H1 (cell line): ENCODE measurements around the gene NFATC4. TPM values are rescaled to one million over a fixed set of nuclear protein-coding genes. Genes with fewer than 3 reads are reported as not detected.

Experiments
- CTCF ChIA-PET: fragments of 300-600 bp; sonication (Branson Sonifier 250); formaldehyde crosslinking; loops from one replicate; lab custom pipeline; 2021; ENCODE audit not compliant: partially characterized antibody; lab: Charles Lee
- POLR2A ChIA-PET: fragments of 300-600 bp; sonication (Branson Sonifier 250); formaldehyde crosslinking; loops from one replicate; lab custom pipeline; 2021; ENCODE audit warnings: inconsistent platforms; ENCODE audit not compliant: partially characterized antibody; lab: Charles Lee
- DNase-seq, 2 experiments: peaks; one replicate each; pipeline versions ENCODE4 v3.0.0 to v3.0.0-alpha.2; 2010 to 2022; ENCODE audit warnings: low spot score in 2 of 2, low read depth in 1 of 2, mixed read lengths in 1 of 2
- FAIRE-seq: peaks from 2 replicates; lab custom pipeline; 2011; peaks lifted over from hg19 to GRCh38; lab: Jason Lieb, UNC
- H2AFZ ChIP-seq: 2 replicates; pipeline ENCODE4 v1.8.1; 2012; ENCODE audit warnings: low read length, inconsistent platforms
- H2AK5ac ChIP-seq: 2 replicates; pipeline ENCODE4 v1.6.1; 2013; ENCODE audit warnings: low read depth, low read length
- H2BK120ac ChIP-seq: replicated peaks from 2 replicates; pipeline ENCODE3; 2013; ENCODE audit warnings: low read depth, low read length, inconsistent platforms
- H2BK12ac ChIP-seq: 2 replicates; pipeline ENCODE4 v1.6.1; 2013; ENCODE audit warnings: low read depth, low read length
- H2BK15ac ChIP-seq: 2 replicates; pipeline ENCODE4 v1.6.1; 2013; ENCODE audit warnings: low read length
- H2BK20ac ChIP-seq: 2 replicates; pipeline ENCODE4 v1.6.1; 2013; ENCODE audit warnings: low read length
- H2BK5ac ChIP-seq: 2 replicates; pipeline ENCODE4 v1.6.1; 2013; ENCODE audit warnings: low read depth, low read length
- H3K14ac ChIP-seq: 2 replicates; pipeline ENCODE4 v1.6.1; 2013; ENCODE audit warnings: inconsistent platforms; ENCODE audit not compliant: insufficient read length
- H3K18ac ChIP-seq: 2 replicates; pipeline ENCODE4 v1.6.1; 2013; ENCODE audit warnings: low read length; ENCODE audit errors: extremely low read depth
- H3K23ac ChIP-seq: 2 replicates; pipeline ENCODE4 v1.6.1; 2013; ENCODE audit warnings: inconsistent platforms; ENCODE audit not compliant: insufficient read length
- H3K23me2 ChIP-seq: 2 replicates; pipeline ENCODE4 v1.6.1; 2013; ENCODE audit warnings: low read depth, low read length
- H3K27ac ChIP-seq: 2 replicates; pipeline ENCODE4 v1.6.1; 2011; ENCODE audit warnings: low read depth, low read length, inconsistent platforms
- H3K27me3 ChIP-seq, 4 experiments: replicated peaks in 1 of 4; 1 replicate in 1 of 4; 2 replicates in 3 of 4; pipeline versions ENCODE4 v1.6.1 to v1.8.1; 2011 to 2013; ENCODE audit warnings: low read length in 3 of 4, mild to moderate bottlenecking in 3 of 4, inconsistent platforms in 2 of 4, mixed read lengths in 2 of 4, moderate library complexity in 1 of 4; ENCODE audit not compliant: control insufficient read depth in 3 of 4, insufficient read depth in 3 of 4; ENCODE audit errors: extremely low read depth in 1 of 4
- H3K36me3 ChIP-seq, 4 experiments: 2 replicates each; pipeline versions ENCODE4 v1.6.1 to v1.8.1; 2011 to 2013; ENCODE audit warnings: mild to moderate bottlenecking in 4 of 4, low read length in 3 of 4, moderate library complexity in 2 of 4, control low read depth in 1 of 4, inconsistent platforms in 1 of 4; ENCODE audit not compliant: insufficient read depth in 4 of 4, control insufficient read depth in 2 of 4
- H3K4ac ChIP-seq: replicated peaks from 2 replicates; pipeline ENCODE3; 2013; ENCODE audit warnings: low read length, low read depth, mixed read lengths, inconsistent platforms; ENCODE audit not compliant: insufficient read length
- H3K4me1 ChIP-seq, 4 experiments: replicated peaks in 1 of 4; 1 replicate in 1 of 4; 2 replicates in 3 of 4; pipeline versions ENCODE4 v1.6.1 to v1.8.1; 2011 to 2013; ENCODE audit warnings: low read length in 3 of 4, inconsistent platforms in 2 of 4, mixed read lengths in 1 of 4; ENCODE audit not compliant: insufficient read depth in 4 of 4, control insufficient read depth in 3 of 4
- H3K4me2 ChIP-seq, 2 experiments: 2 replicates each; pipeline versions ENCODE4 v1.6.1 to v1.8.1; 2011 to 2013; ENCODE audit warnings: low read depth in 2 of 2, low read length in 2 of 2, control low read depth in 1 of 2, inconsistent platforms in 1 of 2, mild to moderate bottlenecking in 1 of 2; ENCODE audit not compliant: insufficient read depth in 1 of 2
- H3K4me3 ChIP-seq, 4 experiments: fragments of 200-600, 300-600 bp in 1 of 4; sonication (generic), shearing (Covaris generic), sonication (Bioruptor Twin) in 1 of 4; 2 replicates each; pipeline versions ENCODE4 v1.5.1 to v1.8.1; 2011 to 2016; ENCODE audit warnings: low read length in 4 of 4, low read depth in 3 of 4, control low read depth in 2 of 4, inconsistent platforms in 2 of 4, mild to moderate bottlenecking in 2 of 4, mixed read lengths in 1 of 4, moderate library complexity in 1 of 4; ENCODE audit not compliant: insufficient read depth in 2 of 4; ENCODE audit errors: extremely low read depth in 1 of 4
- H3K56ac ChIP-seq: replicated peaks from 2 replicates; pipeline ENCODE3; 2013; ENCODE audit warnings: low read depth, mild to moderate bottlenecking, mixed read lengths, low read length, inconsistent platforms; ENCODE audit not compliant: insufficient read length
- H3K79me1 ChIP-seq: 2 replicates; pipeline ENCODE4 v1.6.1; 2013; ENCODE audit warnings: low read depth, low read length, control low read depth
- H3K79me2 ChIP-seq, 2 experiments: 2 replicates each; pipeline versions ENCODE4 v1.6.1 to v1.8.1; 2012 to 2013; ENCODE audit warnings: low read length in 2 of 2, mild to moderate bottlenecking in 2 of 2, inconsistent platforms in 1 of 2; ENCODE audit not compliant: insufficient read depth in 2 of 2, control insufficient read depth in 1 of 2
- H3K9ac ChIP-seq, 4 experiments: replicated peaks in 1 of 4; 1 replicate in 1 of 4; 2 replicates in 3 of 4; pipeline versions ENCODE4 v1.6.1 to v1.8.1; 2011 to 2013; ENCODE audit warnings: low read depth in 3 of 4, low read length in 3 of 4, control low read depth in 2 of 4, mild to moderate bottlenecking in 2 of 4, moderate library complexity in 2 of 4, inconsistent platforms in 1 of 4; ENCODE audit errors: extremely low read depth in 1 of 4
- H3K9me3 ChIP-seq, 2 experiments: 2 replicates each; pipeline versions ENCODE4 v1.6.1 to v1.8.1; 2012 to 2013; ENCODE audit warnings: mild to moderate bottlenecking in 2 of 2, moderate library complexity in 2 of 2, control low read depth in 1 of 2, inconsistent platforms in 1 of 2, low read depth in 1 of 2, low read length in 1 of 2, mixed read lengths in 1 of 2; ENCODE audit not compliant: insufficient read depth in 2 of 2
- H4K20me1 ChIP-seq, 2 experiments: replicated peaks in 1 of 2; 2 replicates each; pipeline versions ENCODE3 to v1.8.1; 2011 to 2013; ENCODE audit warnings: inconsistent platforms in 2 of 2, low read length in 2 of 2, mild to moderate bottlenecking in 1 of 2; ENCODE audit not compliant: insufficient read depth in 2 of 2, control insufficient read depth in 1 of 2
- H4K5ac ChIP-seq: 2 replicates; pipeline ENCODE4 v1.6.1; 2013; ENCODE audit warnings: low read length, low read depth, mixed read lengths, inconsistent platforms; ENCODE audit not compliant: insufficient read length
- H4K8ac ChIP-seq: 2 replicates; pipeline ENCODE4 v1.8.0; 2013; ENCODE audit warnings: mild to moderate bottlenecking, moderate library complexity, low read length, inconsistent platforms; ENCODE audit not compliant: insufficient read depth; ENCODE audit errors: extremely low read depth
- H4K91ac ChIP-seq: replicated peaks from 2 replicates; pipeline ENCODE3; 2013; ENCODE audit warnings: low read length, mixed read lengths, inconsistent platforms; ENCODE audit not compliant: insufficient read length
- ASH2L ChIP-seq: fragments of 200-600, 300-600 bp; sonication (generic); IDR thresholded peaks from one replicate; pipeline ENCODE4 v1.7.1; 2017; ENCODE audit warnings: low read length
- POU5F1 ChIP-seq: IDR thresholded peaks from 2 replicates; pipeline ENCODE4 v1.6.1; 2011; ENCODE audit warnings: low read depth, mild to moderate bottlenecking, low read length, moderate library complexity
- RAD21 ChIP-seq, 2 experiments: IDR thresholded peaks in 1 of 2; conservative IDR thresholded peaks in 1 of 2; 2 replicates each; pipeline ENCODE4 v1.6.1; 2011; ENCODE audit warnings: low read depth in 2 of 2, low read length in 2 of 2, improper control_type of control experiment in 1 of 2, inconsistent platforms in 1 of 2, mild to moderate bottlenecking in 1 of 2, moderate library complexity in 1 of 2
- RBBP5 ChIP-seq: IDR thresholded peaks from 2 replicates; pipeline ENCODE4 v1.7.1; 2012; ENCODE audit warnings: low read depth, mild to moderate bottlenecking, inconsistent platforms, low read length, moderate library complexity, borderline replicate concordance
- RFX5 ChIP-seq: IDR thresholded peaks from 2 replicates; pipeline ENCODE4 v1.6.1; 2011; ENCODE audit warnings: low read depth, low read length, improper control_type of control experiment, borderline replicate concordance
- SAP30 ChIP-seq: fragments of 300-600 bp; sonication (generic); IDR thresholded peaks from 2 replicates; pipeline ENCODE4 v1.7.1; 2012; ENCODE audit warnings: low read length, moderate library complexity, mild to moderate bottlenecking, inconsistent platforms; ENCODE audit not compliant: insufficient read depth, insufficient replicate concordance
- SIN3A ChIP-seq, 2 experiments: IDR thresholded peaks in 1 of 2; conservative IDR thresholded peaks in 1 of 2; 2 replicates each; pipeline ENCODE4 v1.6.1; 2011 to 2012; ENCODE audit warnings: low read length in 2 of 2, improper control_type of control experiment in 1 of 2, low read depth in 1 of 2, mild to moderate bottlenecking in 1 of 2
- SP1 ChIP-seq: IDR thresholded peaks from 2 replicates; pipeline ENCODE4 v1.6.1; 2011; ENCODE audit warnings: low read depth, low read length
- ZNF274 ChIP-seq: IDR thresholded peaks from 2 replicates; pipeline ENCODE4 v1.7.0; 2012; ENCODE audit warnings: low read length, borderline replicate concordance; ENCODE audit errors: extremely low read depth
- WGBS, 2 experiments: shearing (Covaris generic) in 1 of 2; methylation state at CpG; one replicate each; pipeline versions ENCODE4 v1.1.6 to v1.1.7; 2013 to 2015; ENCODE audit warnings: low lambda C conversion rate in 2 of 2, mixed read lengths in 2 of 2, inconsistent platforms in 1 of 2, low coverage in 1 of 2, missing lambda C conversion rate in 1 of 2; ENCODE audit not compliant: insufficient replicate concordance in 2 of 2, insufficient coverage in 1 of 2, insufficient read length in 1 of 2; ENCODE audit errors: extremely low coverage in 1 of 2, missing lambda C conversion rate in 1 of 2; 5-methylcytosine and 5-hydroxymethylcytosine counted together
- polyA plus RNA-seq, 7 experiments: library from polyadenylated mRNA; depleted of rRNA in 3 of 7; stranded (reverse) in 5 of 7; unstranded in 2 of 7; fragments of >200 nt in 5 of 7; fragments of 200-250 nt in 2 of 7; gene quantifications; 1 replicate in 5 of 7; 2 replicates in 1 of 7; 4 replicates in 1 of 7; pipeline versions ENCODE4 v1.2.1 to v1.2.3, GENCODE V29; 2011 to 2013; ENCODE audit warnings: missing spikeins in 2 of 7, mixed read lengths in 2 of 7
- total RNA-seq: library from RNA; stranded (reverse); fragmentation: NEBNext Ultra II Directional; extraction: Animal tissue kit (Norgen Biotek cat#: 25700); gene quantifications from 2 replicates; pipeline ENCODE4 v1.2.1, GENCODE V29; 2021

NFATC4 gene
- total and polyA plus RNA-seq, 2 of the 8 experiments (the other 6 are each of a cell fraction or from before 2014, with no cell fraction given), result 47.3 to 50.3 TPM

DNA sequence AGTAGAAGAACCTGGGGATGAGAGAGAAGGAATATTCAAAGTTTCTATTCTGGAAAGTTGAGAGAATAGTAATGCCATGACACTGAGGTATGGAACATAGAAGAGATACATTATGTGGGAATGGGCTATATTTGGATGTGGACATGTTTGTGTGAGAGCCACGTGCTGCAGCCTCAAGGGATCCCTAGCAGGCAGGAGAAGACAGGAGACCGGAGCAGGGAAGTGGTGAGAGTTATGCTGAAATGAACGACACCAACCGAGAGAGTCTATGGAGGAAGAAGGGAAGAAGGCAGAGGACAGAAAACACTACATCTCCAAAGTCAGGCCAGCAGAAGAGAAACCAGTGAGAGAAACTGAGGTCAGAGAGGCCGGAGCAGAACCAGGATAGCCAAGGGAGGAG is 18.2 kb upstream of the NFATC4 start:
- FAIRE-seq, result no peak
- H3K27me3 ChIP-seq, result peaks cover 0 to 11% (median 9%) of the 10 kb centered on the region in 4 experiments; a peak in 5 of 7 replicates
- POLR2A ChIA-PET, result interaction anchor here (1.6 kb wide), 1 partner anchor 9 kb away, joined by 5 read pairs; no protein-coding TSS in a partner anchor

More for the DNA sequence above, 18.2 kb upstream of the NFATC4 start:
- Histone ChIP-seq H2AFZ (no peak overlapping the region), H3K79me1 (no peaks in the 10 kb centered on the region), H2BK12ac (no peak overlapping the region), H2BK120ac (no peak overlapping the region), H3K4me2 (no peak overlapping the region), H4K5ac (no peak overlapping the region), H3K4ac (no peak overlapping the region), H3K9ac (no peak overlapping the region), H3K23ac (no peak overlapping the region), H4K91ac (no peak overlapping the region), H3K9me3 (no peaks in the 10 kb centered on the region), H3K23me2 (0 out of 2 replicates have a peak, but pooled peaks cover 2% of the 10 kb centered on the region), H3K18ac (no peak overlapping the region), H3K4me1 (no peaks in the 10 kb centered on the region), H4K20me1 (peaks cover 0 to 2% of the 10 kb centered on the region in 2 experiments), H2BK5ac (no peak overlapping the region), H3K4me3 (no peak overlapping the region), H2BK15ac (no peak overlapping the region), H3K14ac (no peak overlapping the region), H2BK20ac (no peak overlapping the region), H2AK5ac (no peak overlapping the region), H4K8ac (no peak overlapping the region; the same call in 1 of the 2 replicates), H3K27ac (no peak overlapping the region), H3K56ac (no peak overlapping the region), H3K79me2 (no peaks in the 10 kb centered on the region), H3K36me3 (no peaks in the 10 kb centered on the region)
- no peak for TF ChIP-seq ZNF274
- TF ChIP-seq SP1, result no peak
- TF ChIP-seq SIN3A (conservative IDR thresholded peaks at IDR 0.05 in 1 of 2, IDR thresholded peaks at IDR 0.05 in 1 of 2; ENCODE audit: low read depth in 1 of 2, low read length in 2 of 2), result no peak
- TF ChIP-seq RBBP5, result no peak
- no peak for TF ChIP-seq SAP30
- no peak for TF ChIP-seq POU5F1
- no peak for TF ChIP-seq ASH2L
- no peak for TF ChIP-seq RAD21 (IDR thresholded peaks at IDR 0.05 in 1 of 2, conservative IDR thresholded peaks at IDR 0.05 in 1 of 2; ENCODE audit: low read depth in 2 of 2, low read length in 2 of 2)
- no peak for TF ChIP-seq RFX5
- CTCF ChIA-PET, result interaction anchor here (1.0 to 3.7 kb wide), 7 partner anchors 8 to 86 kb away, joined by 3 to 27 read pairs (median 4); partner anchors contain the start of genes KHNYN and NFATC4
- no peak for DNase-seq
- WGBS, 2 experiments, result 67% methylated on average over 5 of the region's 5 CpGs; no CpG with 5 or more reads in 1 of the 2 experiments
